Measurements from ENCODE around the gene GRAMD4.

DNA sequence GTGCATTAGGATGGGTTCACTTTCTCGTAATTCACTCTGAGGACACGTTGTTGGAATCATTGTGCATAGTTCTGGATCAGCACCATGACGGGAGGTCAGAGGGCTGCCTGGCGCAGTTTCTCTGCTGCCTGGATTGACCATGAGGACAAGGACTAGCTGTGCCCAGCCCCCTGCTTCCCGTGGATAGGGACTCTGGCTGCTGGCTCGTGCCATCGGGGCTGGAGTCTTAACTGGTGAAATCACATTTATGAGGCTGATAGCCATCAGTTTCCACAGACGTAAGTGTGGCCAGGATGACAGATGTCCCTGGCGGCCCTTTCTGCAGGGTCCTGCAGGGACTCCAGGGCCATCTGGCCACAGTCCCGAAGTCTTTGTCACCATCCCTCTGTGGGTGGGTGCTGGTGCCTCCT lies 24.1 kb upstream of the GRAMD4 start:
- TF ChIP-seq, protein P1, sequence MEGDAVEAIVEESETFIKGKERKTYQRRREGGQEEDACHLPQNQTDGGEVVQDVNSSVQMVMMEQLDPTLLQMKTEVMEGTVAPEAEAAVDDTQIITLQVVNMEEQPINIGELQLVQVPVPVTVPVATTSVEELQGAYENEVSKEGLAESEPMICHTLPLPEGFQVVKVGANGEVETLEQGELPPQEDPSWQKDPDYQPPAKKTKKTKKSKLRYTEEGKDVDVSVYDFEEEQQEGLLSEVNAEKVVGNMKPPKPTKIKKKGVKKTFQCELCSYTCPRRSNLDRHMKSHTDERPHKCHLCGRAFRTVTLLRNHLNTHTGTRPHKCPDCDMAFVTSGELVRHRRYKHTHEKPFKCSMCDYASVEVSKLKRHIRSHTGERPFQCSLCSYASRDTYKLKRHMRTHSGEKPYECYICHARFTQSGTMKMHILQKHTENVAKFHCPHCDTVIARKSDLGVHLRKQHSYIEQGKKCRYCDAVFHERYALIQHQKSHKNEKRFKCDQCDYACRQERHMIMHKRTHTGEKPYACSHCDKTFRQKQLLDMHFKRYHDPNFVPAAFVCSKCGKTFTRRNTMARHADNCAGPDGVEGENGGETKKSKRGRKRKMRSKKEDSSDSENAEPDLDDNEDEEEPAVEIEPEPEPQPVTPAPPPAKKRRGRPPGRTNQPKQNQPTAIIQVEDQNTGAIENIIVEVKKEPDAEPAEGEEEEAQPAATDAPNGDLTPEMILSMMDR (IDR thresholded peaks at IDR 0.05), result no peak
- TF ChIP-seq EZH2 (IDR thresholded peaks at IDR 0.05; ENCODE audit: borderline replicate concordance, insufficient read depth, low read depth, low read length, poor library complexity, severe bottlenecking), result no peak

All from B cell (primary cell).